NT2/D1 (cell line): ENCODE results near the gene TXNL4B.

Experiments used
- YY1 ChIP-seq: IDR thresholded peaks from 2 replicates; pipeline ENCODE4 v1.6.1; 2011; ENCODE audit not compliant: insufficient read length, insufficient read depth
- ZNF274 ChIP-seq: IDR thresholded peaks from 2 replicates; pipeline ENCODE4 v1.6.1; 2011; ENCODE audit warnings: mild to moderate bottlenecking, low read depth, low read length

GRCh38 chr16:72112452-72112792 is 19.0 kb upstream of the TXNL4B start:
- TF ChIP-seq YY1 (no peak), ZNF274 (no peak)
